Islet precursor cell (in vitro differentiated cells): ENCODE measurements around the gene SIGLECL1.
"Not testable (repeated sequence)": the region's sequence is repeated elsewhere in the genome, so short reads cannot be mapped to it uniquely, and the experiment has no call there.

ENCODE experiments used
- DNase-seq: peaks from one replicate; pipeline ENCODE4 v3.0.0-alpha.2; 2018

The SIGLECL1 gene

GRCh38 chr19:51250786-51251467 is at the start of gene SIGLECL1:
TSS of gene SIGLECL1 (plus strand) at chr19:51251080. CDS start at chr19:51264073, 12,993 bp downstream.
- no peak for DNase-seq

- DNase-seq: no peak
These were observed 49.2 kb upstream of the SIGLECL1 start for GRCh38 chr19:51201712-51202111.

GRCh38 chr19:51203916-51204315 is 47.0 kb upstream of the SIGLECL1 start:
- DNase-seq: no peak

- DNase-seq: no peak
These were observed 46.6 kb upstream of the SIGLECL1 start for GRCh38 chr19:51204321-51204720.

GRCh38 chr19:51207747-51208146 is 43.1 kb upstream of the SIGLECL1 start:
- DNase-seq: no peak

- no peak for DNase-seq
These were observed 40.6 kb upstream of the SIGLECL1 start for GRCh38 chr19:51210191-51210784.

GRCh38 chr19:51210874-51211361 is 40.0 kb upstream of the SIGLECL1 start:
- not testable (repeated sequence) for DNase-seq

GRCh38 chr19:51211833-51212232 is 39.0 kb upstream of the SIGLECL1 start:
- no peak for DNase-seq

- no peak for DNase-seq
These were observed 31.6 kb upstream of the SIGLECL1 start for GRCh38 chr19:51219307-51219706.

- DNase-seq: no peak
These were observed 30.9 kb upstream of the SIGLECL1 start for GRCh38 chr19:51219971-51220370.

GRCh38 chr19:51220996-51221395 is 29.9 kb upstream of the SIGLECL1 start:
- no peak for DNase-seq

GRCh38 chr19:51224163-51224641 is 26.7 kb upstream of the SIGLECL1 start:
- no peak for DNase-seq

GRCh38 chr19:51224898-51225393 is 25.9 kb upstream of the SIGLECL1 start, which contains the start of gene CD33:
TSS of gene CD33 (plus strand) at chr19:51225080. CDS start at chr19:51225119, 39 bp downstream.
- not testable (repeated sequence) for DNase-seq

GRCh38 chr19:51226067-51226466 is 24.8 kb upstream of the SIGLECL1 start:
- DNase-seq: no peak

- DNase-seq: no peak
These were observed 23.6 kb upstream of the SIGLECL1 start for GRCh38 chr19:51227326-51227725.

- DNase-seq: no peak
These were observed 22.9 kb upstream of the SIGLECL1 start for GRCh38 chr19:51227966-51228365.

GRCh38 chr19:51240866-51241265 is 10.0 kb upstream of the SIGLECL1 start:
- DNase-seq: no peak

GRCh38 chr19:51242881-51243630 is 7.8 kb upstream of the SIGLECL1 start:
- no peak for DNase-seq

- DNase-seq: no peak
These were observed 4.7 kb upstream of the SIGLECL1 start for GRCh38 chr19:51246164-51246552.

GRCh38 chr19:51247972-51248590 is 2.8 kb upstream of the SIGLECL1 start:
- no peak for DNase-seq

GRCh38 chr19:51251468-51251820 is 564 bp downstream of the SIGLECL1 start:
- DNase-seq: no peak

- DNase-seq: no peak
These were observed 1.6 kb downstream of the SIGLECL1 start for GRCh38 chr19:51252306-51253079.
